Measurements from ENCODE around the gene ATL1. TPM values are rescaled to one million over a fixed set of nuclear protein-coding genes. Genes with fewer than 3 reads are reported as not detected.

ATL1 gene
- total and polyA plus RNA-seq, 2 of the 13 experiments (the other 11 are each of a cell fraction or from before 2014, with no cell fraction given), result 0.60 to 0.65 TPM

DNA sequence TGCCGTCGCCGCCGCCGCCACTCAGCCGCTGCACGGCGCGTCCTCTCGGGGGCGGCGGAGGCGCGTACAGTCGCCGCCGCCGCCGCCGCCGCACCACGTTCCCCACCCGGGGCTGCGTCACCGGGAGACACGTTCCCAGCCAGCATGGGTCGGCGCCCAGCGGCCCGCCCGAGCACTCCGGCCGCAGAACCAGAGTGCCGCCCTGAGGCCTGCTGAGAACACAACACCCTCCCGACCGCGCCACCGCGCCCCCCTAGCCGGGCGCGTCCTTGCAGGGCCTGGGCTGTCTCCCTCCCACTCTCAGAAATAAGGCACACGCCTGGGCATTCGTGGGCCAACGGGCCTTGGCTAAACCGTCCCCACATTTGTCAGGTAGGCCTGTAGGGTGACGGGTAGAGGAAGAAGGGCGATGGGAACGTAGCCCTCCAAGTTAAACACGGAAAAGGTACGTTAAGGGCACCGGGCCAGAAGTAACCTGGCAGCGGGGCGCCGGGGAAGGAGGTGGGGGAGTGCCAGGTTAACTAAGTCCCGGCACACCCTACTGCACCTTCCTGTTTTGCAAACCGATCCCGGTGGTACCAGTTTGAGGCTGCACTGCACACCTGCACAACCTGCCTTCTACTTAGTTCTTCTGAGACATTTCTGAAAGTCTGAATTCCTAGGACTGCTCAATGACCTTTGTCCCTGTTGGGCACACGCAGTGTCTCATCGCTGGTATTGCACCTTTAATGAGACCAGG lies 27.3 kb upstream of the ATL1 start, which contains the start of gene MAP4K5 (continued):
- peak; percentile 87 for TF ChIP-seq RBFOX2 (IDR thresholded peaks at IDR 0.05; ENCODE audit: low read depth, low read length)
- peak; percentile 98 for TF ChIP-seq STAG1 (CRISPR knock-in tag; IDR thresholded peaks at IDR 0.05)
- 0 out of 2 replicates have a peak, but pooled peaks have one; percentile 12 for TF ChIP-seq PHF21A (CRISPR knock-in tag; IDR thresholded peaks at IDR 0.05)
- 0 out of 2 replicates have a peak, but pooled peaks have one; percentile 37 for TF ChIP-seq ZMYM3 (CRISPR knock-in tag; IDR thresholded peaks at IDR 0.05)
- TF ChIP-seq, protein P1, sequence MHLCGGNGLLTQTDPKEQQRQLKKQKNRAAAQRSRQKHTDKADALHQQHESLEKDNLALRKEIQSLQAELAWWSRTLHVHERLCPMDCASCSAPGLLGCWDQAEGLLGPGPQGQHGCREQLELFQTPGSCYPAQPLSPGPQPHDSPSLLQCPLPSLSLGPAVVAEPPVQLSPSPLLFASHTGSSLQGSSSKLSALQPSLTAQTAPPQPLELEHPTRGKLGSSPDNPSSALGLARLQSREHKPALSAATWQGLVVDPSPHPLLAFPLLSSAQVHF (CRISPR knock-in tag; IDR thresholded peaks at IDR 0.05), result 0 out of 2 replicates have a peak, but pooled peaks have one; percentile 50
- peak; percentile 58 for TF ChIP-seq ZNF761 (CRISPR knock-in tag; conservative IDR thresholded peaks at IDR 0.05)
- TF ChIP-seq, protein P2, sequence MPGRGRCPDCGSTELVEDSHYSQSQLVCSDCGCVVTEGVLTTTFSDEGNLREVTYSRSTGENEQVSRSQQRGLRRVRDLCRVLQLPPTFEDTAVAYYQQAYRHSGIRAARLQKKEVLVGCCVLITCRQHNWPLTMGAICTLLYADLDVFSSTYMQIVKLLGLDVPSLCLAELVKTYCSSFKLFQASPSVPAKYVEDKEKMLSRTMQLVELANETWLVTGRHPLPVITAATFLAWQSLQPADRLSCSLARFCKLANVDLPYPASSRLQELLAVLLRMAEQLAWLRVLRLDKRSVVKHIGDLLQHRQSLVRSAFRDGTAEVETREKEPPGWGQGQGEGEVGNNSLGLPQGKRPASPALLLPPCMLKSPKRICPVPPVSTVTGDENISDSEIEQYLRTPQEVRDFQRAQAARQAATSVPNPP (CRISPR knock-in tag; IDR thresholded peaks at IDR 0.05), result 0 out of 2 replicates have a peak, but pooled peaks have one; percentile 54
- 0 out of 2 replicates have a peak, but pooled peaks have one; percentile 70 for TF ChIP-seq NFKBIZ (CRISPR knock-in tag; IDR thresholded peaks at IDR 0.05)
- TF ChIP-seq, protein P3, sequence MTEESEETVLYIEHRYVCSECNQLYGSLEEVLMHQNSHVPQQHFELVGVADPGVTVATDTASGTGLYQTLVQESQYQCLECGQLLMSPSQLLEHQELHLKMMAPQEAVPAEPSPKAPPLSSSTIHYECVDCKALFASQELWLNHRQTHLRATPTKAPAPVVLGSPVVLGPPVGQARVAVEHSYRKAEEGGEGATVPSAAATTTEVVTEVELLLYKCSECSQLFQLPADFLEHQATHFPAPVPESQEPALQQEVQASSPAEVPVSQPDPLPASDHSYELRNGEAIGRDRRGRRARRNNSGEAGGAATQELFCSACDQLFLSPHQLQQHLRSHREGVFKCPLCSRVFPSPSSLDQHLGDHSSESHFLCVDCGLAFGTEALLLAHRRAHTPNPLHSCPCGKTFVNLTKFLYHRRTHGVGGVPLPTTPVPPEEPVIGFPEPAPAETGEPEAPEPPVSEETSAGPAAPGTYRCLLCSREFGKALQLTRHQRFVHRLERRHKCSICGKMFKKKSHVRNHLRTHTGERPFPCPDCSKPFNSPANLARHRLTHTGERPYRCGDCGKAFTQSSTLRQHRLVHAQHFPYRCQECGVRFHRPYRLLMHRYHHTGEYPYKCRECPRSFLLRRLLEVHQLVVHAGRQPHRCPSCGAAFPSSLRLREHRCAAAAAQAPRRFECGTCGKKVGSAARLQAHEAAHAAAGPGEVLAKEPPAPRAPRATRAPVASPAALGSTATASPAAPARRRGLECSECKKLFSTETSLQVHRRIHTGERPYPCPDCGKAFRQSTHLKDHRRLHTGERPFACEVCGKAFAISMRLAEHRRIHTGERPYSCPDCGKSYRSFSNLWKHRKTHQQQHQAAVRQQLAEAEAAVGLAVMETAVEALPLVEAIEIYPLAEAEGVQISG (CRISPR knock-in tag; IDR thresholded peaks at IDR 0.05), result peak; percentile 58
- TF ChIP-seq, protein P4, sequence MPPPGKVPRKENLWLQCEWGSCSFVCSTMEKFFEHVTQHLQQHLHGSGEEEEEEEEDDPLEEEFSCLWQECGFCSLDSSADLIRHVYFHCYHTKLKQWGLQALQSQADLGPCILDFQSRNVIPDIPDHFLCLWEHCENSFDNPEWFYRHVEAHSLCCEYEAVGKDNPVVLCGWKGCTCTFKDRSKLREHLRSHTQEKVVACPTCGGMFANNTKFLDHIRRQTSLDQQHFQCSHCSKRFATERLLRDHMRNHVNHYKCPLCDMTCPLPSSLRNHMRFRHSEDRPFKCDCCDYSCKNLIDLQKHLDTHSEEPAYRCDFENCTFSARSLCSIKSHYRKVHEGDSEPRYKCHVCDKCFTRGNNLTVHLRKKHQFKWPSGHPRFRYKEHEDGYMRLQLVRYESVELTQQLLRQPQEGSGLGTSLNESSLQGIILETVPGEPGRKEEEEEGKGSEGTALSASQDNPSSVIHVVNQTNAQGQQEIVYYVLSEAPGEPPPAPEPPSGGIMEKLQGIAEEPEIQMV (CRISPR knock-in tag; IDR thresholded peaks at IDR 0.05; ENCODE audit: low read depth), result peak; percentile 15; the same call in 1 of the 2 replicates
- TF ChIP-seq ZNF350 (CRISPR knock-in tag; IDR thresholded peaks at IDR 0.05; ENCODE audit: borderline replicate concordance, low read depth), result peak; percentile 80; the same call in 1 of the 2 replicates
- peak; percentile 68; the same call in 1 of the 2 replicates for TF ChIP-seq KMT2B (CRISPR knock-in tag; IDR thresholded peaks at IDR 0.05)
- TF ChIP-seq ZFX (CRISPR knock-in tag; IDR thresholded peaks at IDR 0.05; ENCODE audit: low read depth), result peak; percentile 70; the same call in 1 of the 2 replicates
- TF ChIP-seq KDM4B (CRISPR knock-in tag; IDR thresholded peaks at IDR 0.05), result peak; percentile 41; the same call in 1 of the 2 replicates
- TF ChIP-seq ZKSCAN5 (CRISPR knock-in tag; IDR thresholded peaks at IDR 0.05), result no peak
- peak; percentile 57 for TF ChIP-seq ASH2L (IDR thresholded peaks at IDR 0.05; ENCODE audit: insufficient read length, low read depth, low read length)
- TF ChIP-seq, protein P5, sequence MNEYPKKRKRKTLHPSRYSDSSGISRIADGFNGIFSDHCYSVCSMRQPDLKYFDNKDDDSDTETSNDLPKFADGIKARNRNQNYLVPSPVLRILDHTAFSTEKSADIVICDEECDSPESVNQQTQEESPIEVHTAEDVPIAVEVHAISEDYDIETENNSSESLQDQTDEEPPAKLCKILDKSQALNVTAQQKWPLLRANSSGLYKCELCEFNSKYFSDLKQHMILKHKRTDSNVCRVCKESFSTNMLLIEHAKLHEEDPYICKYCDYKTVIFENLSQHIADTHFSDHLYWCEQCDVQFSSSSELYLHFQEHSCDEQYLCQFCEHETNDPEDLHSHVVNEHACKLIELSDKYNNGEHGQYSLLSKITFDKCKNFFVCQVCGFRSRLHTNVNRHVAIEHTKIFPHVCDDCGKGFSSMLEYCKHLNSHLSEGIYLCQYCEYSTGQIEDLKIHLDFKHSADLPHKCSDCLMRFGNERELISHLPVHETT (CRISPR knock-in tag; conservative IDR thresholded peaks at IDR 0.05), result peak; percentile 30; the same call in 1 of the 2 replicates
- TF ChIP-seq, protein P6, sequence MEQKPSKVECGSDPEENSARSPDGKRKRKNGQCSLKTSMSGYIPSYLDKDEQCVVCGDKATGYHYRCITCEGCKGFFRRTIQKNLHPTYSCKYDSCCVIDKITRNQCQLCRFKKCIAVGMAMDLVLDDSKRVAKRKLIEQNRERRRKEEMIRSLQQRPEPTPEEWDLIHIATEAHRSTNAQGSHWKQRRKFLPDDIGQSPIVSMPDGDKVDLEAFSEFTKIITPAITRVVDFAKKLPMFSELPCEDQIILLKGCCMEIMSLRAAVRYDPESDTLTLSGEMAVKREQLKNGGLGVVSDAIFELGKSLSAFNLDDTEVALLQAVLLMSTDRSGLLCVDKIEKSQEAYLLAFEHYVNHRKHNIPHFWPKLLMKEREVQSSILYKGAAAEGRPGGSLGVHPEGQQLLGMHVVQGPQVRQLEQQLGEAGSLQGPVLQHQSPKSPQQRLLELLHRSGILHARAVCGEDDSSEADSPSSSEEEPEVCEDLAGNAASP (CRISPR knock-in tag; IDR thresholded peaks at IDR 0.05; ENCODE audit: borderline replicate concordance), result peak; percentile 55; the same call in 1 of the 2 replicates
- TF ChIP-seq ZNF451 (CRISPR knock-in tag; IDR thresholded peaks at IDR 0.05), result 0 out of 2 replicates have a peak, but pooled peaks have one; percentile 90

All from HepG2 (cell line).